ENCODE measurements around the gene SDHAF3.
"Not testable (repeated sequence)": the region's sequence is repeated elsewhere in the genome, so short reads cannot be mapped to it uniquely, and the experiment has no call there.

Gene SDHAF3

DNA sequence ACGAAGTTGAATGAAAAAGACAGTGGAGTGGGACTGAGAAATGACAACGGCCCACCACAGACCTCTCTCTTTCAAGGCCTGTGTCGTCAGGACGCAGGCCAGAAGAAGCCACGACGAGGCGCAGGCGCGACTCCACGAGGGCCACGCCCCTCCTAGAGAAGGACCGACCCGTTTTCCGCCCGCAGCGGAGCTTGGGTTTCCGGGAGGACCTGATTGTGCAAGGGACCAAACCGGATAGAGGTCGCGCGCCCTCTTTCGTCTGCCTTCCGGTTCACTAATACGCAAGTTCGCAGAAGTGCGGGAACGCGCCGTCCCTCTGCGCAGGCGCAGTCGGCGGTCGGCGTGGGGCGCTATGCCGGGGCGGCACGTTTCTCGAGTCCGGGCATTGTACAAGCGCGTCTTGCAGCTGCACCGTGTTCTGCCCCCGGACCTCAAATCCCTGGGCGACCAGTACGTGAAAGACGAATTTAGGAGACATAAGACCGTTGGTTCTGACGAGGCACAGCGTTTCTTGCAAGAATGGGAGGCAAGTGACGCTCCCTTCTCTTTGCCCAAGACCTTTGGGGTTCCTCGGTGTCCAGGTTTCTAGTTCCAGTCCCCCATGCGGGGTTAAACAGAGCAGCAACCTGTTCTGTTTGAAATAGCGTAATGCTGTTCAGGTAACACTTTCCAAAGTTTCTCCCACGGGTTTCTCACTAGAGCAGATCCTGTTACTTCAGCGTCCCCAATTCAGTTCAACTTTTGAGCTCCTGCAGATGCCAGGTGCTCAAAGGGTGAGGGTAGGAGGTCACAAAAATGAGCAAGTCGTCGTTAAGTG lies at the start of gene SDHAF3:
Gene SDHAF3, plus strand, starts transcription at position 327 of the 817 bp plus-strand sequence. Its CDS starts 26 bp downstream, at position 353.
- H3K36me3 ChIP-seq, result no peaks in the 10 kb centered on the region
- H3K27me3 ChIP-seq, result no peaks in the 10 kb centered on the region
- peaks cover 38 to 46% of the 10 kb centered on the region in 2 experiments for H3K4me1 ChIP-seq (ENCODE audit: control insufficient read depth in 1 of 2, insufficient read depth in 1 of 2, low read depth in 1 of 2, low read length in 1 of 2)
- H3K4me3 ChIP-seq (ENCODE audit: low read depth in 1 of 2, low read length in 1 of 2), result peak within 1 kb of the TSS; percentile 74 to 81
- TF ChIP-seq, protein P1, sequence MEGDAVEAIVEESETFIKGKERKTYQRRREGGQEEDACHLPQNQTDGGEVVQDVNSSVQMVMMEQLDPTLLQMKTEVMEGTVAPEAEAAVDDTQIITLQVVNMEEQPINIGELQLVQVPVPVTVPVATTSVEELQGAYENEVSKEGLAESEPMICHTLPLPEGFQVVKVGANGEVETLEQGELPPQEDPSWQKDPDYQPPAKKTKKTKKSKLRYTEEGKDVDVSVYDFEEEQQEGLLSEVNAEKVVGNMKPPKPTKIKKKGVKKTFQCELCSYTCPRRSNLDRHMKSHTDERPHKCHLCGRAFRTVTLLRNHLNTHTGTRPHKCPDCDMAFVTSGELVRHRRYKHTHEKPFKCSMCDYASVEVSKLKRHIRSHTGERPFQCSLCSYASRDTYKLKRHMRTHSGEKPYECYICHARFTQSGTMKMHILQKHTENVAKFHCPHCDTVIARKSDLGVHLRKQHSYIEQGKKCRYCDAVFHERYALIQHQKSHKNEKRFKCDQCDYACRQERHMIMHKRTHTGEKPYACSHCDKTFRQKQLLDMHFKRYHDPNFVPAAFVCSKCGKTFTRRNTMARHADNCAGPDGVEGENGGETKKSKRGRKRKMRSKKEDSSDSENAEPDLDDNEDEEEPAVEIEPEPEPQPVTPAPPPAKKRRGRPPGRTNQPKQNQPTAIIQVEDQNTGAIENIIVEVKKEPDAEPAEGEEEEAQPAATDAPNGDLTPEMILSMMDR (IDR thresholded peaks at IDR 0.05), result no peak
- H3K27ac ChIP-seq, result peak within 1 kb of the TSS; percentile 86
- H3K9me3 ChIP-seq, result no peaks in the 10 kb centered on the region

DNA sequence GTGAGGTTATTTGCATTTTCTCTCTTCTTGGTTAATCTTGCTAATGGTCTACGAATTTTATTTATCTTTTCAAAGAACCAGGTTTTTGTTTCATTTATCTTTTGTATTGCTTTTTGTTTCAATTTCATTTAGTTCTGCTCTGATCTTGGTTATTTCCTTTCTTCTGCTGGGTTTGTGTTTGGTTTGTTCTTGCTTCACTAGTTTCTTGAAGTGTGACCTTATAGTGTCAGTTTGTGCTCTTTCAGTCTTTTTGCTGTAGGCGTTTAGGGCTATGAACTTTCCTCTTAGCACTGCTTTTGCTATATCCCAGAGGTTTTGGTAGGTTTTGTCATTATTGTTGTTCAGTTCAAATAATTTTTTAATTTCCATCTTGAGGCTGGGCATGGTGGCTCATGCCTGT lies 45.5 kb upstream of the SDHAF3 start:
- H3K4me1 ChIP-seq (ENCODE audit: control insufficient read depth in 1 of 2, insufficient read depth in 1 of 2, low read depth in 1 of 2, low read length in 1 of 2); H3K4me3 ChIP-seq (ENCODE audit: low read depth in 1 of 2, low read length in 1 of 2); H3K36me3 ChIP-seq; H3K27ac ChIP-seq; H3K9me3 ChIP-seq; H3K27me3 ChIP-seq: not testable (repeated sequence)

DNA sequence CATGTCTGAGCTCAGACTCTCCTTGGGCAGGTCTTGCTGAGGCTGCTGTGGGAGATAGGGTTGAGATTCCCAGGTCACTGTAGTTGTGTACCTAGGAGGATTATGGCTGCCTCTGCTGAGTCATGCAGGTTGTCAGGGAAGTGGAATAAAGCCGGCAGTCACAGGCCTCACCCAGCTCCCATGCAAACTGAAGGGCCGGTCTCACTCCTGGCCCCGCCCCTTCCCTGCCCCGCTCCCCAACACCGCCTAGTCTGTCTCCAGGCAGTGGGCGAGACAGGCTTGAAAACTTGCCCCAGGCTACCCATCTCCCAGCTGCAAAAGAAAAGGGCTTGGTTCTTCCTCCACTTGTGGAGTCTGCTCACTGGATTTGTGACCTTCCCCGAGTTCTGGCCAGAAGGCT lies 41.6 kb upstream of the SDHAF3 start:
- Histone ChIP-seq H3K4me1 (ENCODE audit: control insufficient read depth in 1 of 2, insufficient read depth in 1 of 2, low read depth in 1 of 2, low read length in 1 of 2) (no peaks in the 10 kb centered on the region), H3K4me3 (ENCODE audit: low read depth in 1 of 2, low read length in 1 of 2) (no peak overlapping the region), H3K27ac (no peak overlapping the region), H3K27me3 (no peaks in the 10 kb centered on the region), H3K9me3 (no peaks in the 10 kb centered on the region), H3K36me3 (no peaks in the 10 kb centered on the region)
- TF ChIP-seq, protein P1 (IDR thresholded peaks at IDR 0.05), result no peak

DNA sequence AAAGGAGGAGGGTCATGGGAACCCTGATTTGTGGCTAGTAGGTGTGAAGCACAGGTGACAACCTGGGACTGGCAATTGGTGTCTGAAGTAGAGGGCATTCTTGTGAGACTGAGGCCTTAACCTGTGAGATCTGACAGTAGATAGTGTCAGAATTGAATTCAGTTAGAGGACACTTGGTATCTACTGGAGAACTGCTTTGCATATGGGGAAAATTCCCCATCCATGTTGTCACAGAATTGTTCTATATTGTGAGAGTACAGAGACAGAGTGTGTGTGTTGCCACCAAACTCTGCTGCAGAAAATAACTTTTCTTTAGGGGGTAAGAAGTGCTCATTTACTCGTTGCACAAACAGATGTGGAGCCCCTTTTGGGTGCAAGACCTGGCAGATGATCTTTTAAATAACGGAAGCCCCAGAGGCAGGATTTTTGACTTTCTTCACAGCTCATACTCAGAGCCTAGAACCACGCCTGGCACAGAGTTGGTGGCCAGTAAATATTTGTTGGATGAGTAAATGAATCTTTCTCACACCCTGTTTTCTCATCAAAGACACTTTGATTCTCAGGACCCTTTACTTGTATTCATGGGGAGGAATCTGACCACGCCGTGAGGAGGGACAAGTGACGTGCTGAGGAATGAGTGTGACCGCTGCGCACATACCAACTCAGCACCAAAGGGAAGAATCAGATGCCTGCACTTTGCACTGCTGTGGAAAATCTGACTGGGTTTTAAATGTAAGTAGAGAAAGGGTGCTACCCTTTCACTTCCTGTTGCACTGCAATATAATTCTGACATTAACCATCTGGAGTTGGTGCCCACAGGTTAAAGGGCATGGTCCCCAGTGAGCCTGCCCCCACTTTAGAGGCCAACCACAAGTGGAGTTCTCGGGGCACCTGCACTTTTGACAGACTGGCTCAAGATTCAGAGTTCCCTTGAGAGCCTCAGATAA lies 39.2 kb upstream of the SDHAF3 start:
- TF ChIP-seq, protein P1 (IDR thresholded peaks at IDR 0.05), result no peak
- Histone ChIP-seq H3K4me3 (ENCODE audit: low read depth in 1 of 2, low read length in 1 of 2) (no peak overlapping the region), H3K36me3 (no peaks in the 10 kb centered on the region), H3K9me3 (no peaks in the 10 kb centered on the region), H3K27me3 (peaks cover 7% of the 10 kb centered on the region), H3K27ac (no peak overlapping the region), H3K4me1 (ENCODE audit: control insufficient read depth in 1 of 2, insufficient read depth in 1 of 2, low read depth in 1 of 2, low read length in 1 of 2) (no peaks in the 10 kb centered on the region)

DNA sequence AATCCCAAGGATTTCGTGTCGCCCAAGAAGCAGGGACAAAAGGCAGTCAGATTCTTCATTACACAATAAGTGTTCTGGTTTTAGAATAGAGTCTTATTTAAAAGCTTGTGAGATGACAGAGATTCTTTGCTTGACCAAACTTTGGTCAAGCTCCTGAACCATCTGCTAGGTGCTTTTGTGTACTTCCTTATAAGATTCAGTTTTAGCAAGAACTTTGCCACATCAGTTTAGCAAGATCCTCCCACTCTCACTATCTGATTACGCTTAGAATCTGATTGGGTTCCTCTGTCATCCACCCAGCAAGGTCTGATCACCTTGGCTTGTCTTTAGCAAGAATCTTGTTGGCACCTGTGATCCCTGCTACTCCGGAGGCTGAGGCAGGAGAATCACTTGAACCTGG lies 38.2 kb upstream of the SDHAF3 start:
- H3K27me3 ChIP-seq, result peaks cover 7% of the 10 kb centered on the region
- H3K4me3 ChIP-seq (ENCODE audit: low read depth in 1 of 2, low read length in 1 of 2), result no peak overlapping the region
- no peak overlapping the region for H3K27ac ChIP-seq
- H3K36me3 ChIP-seq, result no peaks in the 10 kb centered on the region
- no peaks in the 10 kb centered on the region for H3K4me1 ChIP-seq (ENCODE audit: control insufficient read depth in 1 of 2, insufficient read depth in 1 of 2, low read depth in 1 of 2, low read length in 1 of 2)
- TF ChIP-seq, protein P1 (IDR thresholded peaks at IDR 0.05), result no peak
- no peaks in the 10 kb centered on the region for H3K9me3 ChIP-seq

All from neutrophil (primary cell).